ENCODE results near the gene TIMM10B.
A peak's percentile ranks its signal among the peaks of the same experiment; 100 is the strongest.

Gene TIMM10B

GRCh38 chr11:6456361-6457073, 24.8 kb upstream of the TIMM10B start:
- no peak overlapping the region for H3K4me3 ChIP-seq (ENCODE audit: low read length)
- TF ChIP-seq ZNF274 (IDR thresholded peaks at IDR 0.05; ENCODE audit: low read depth, low read length), result no peak

- no peak for TF ChIP-seq ZNF274 (IDR thresholded peaks at IDR 0.05; ENCODE audit: low read depth, low read length)
- no peak overlapping the region for H3K4me3 ChIP-seq (ENCODE audit: low read length)
Observed at GRCh38 chr11:6457581-6458320, 23.6 kb upstream of the TIMM10B start.

- TF ChIP-seq ZNF274 (IDR thresholded peaks at IDR 0.05; ENCODE audit: low read depth, low read length), result no peak
- H3K4me3 ChIP-seq (ENCODE audit: low read length), result no peak overlapping the region
Observed at GRCh38 chr11:6458352-6459098, 22.8 kb upstream of the TIMM10B start.

GRCh38 chr11:6459099-6459450, 22.2 kb upstream of the TIMM10B start:
- no peak for TF ChIP-seq ZNF274 (IDR thresholded peaks at IDR 0.05; ENCODE audit: low read depth, low read length)
- no peak overlapping the region for H3K4me3 ChIP-seq (ENCODE audit: low read length)

- TF ChIP-seq ZNF274 (IDR thresholded peaks at IDR 0.05; ENCODE audit: low read depth, low read length), result no peak
- H3K4me3 ChIP-seq (ENCODE audit: low read length), result no peak overlapping the region
Observed at GRCh38 chr11:6468712-6469495, 12.4 kb upstream of the TIMM10B start.

GRCh38 chr11:6469599-6469998, 11.7 kb upstream of the TIMM10B start:
- no peak overlapping the region for H3K4me3 ChIP-seq (ENCODE audit: low read length)
- no peak for TF ChIP-seq ZNF274 (IDR thresholded peaks at IDR 0.05; ENCODE audit: low read depth, low read length)

GRCh38 chr11:6472934-6473333, 8.4 kb upstream of the TIMM10B start:
- no peak for TF ChIP-seq ZNF274 (IDR thresholded peaks at IDR 0.05; ENCODE audit: low read depth, low read length)
- H3K4me3 ChIP-seq (ENCODE audit: low read length), result peak overlapping the region; percentile 24; the same call in 1 of the 2 replicates

GRCh38 chr11:6473451-6474412, 7.6 kb upstream of the TIMM10B start, which contains the start of gene TRIM3:
TSS of gene TRIM3 (minus strand) at chr11:6473941. CDS start at chr11:6465695, 8,246 bp downstream.
- H3K4me3 ChIP-seq (ENCODE audit: low read length), result peak within 1 kb of the TSS; percentile 66
- TF ChIP-seq ZNF274 (IDR thresholded peaks at IDR 0.05; ENCODE audit: low read depth, low read length), result no peak

- TF ChIP-seq ZNF274 (IDR thresholded peaks at IDR 0.05; ENCODE audit: low read depth, low read length), result no peak
- peak overlapping the region; percentile 44; the same call in 1 of the 2 replicates for H3K4me3 ChIP-seq (ENCODE audit: low read length)
Observed at GRCh38 chr11:6474413-6474792, 6.9 kb upstream of the TIMM10B start.

- TF ChIP-seq ZNF274 (IDR thresholded peaks at IDR 0.05; ENCODE audit: low read depth, low read length), result no peak
- H3K4me3 ChIP-seq (ENCODE audit: low read length), result no peak overlapping the region
Observed at GRCh38 chr11:6474806-6475500, 6.3 kb upstream of the TIMM10B start.

- H3K4me3 ChIP-seq (ENCODE audit: low read length), result no peak overlapping the region
- no peak for TF ChIP-seq ZNF274 (IDR thresholded peaks at IDR 0.05; ENCODE audit: low read depth, low read length)
Observed at GRCh38 chr11:6475936-6476335, 5.4 kb upstream of the TIMM10B start.

GRCh38 chr11:6476571-6476970, 4.7 kb upstream of the TIMM10B start:
- H3K4me3 ChIP-seq (ENCODE audit: low read length), result no peak overlapping the region
- no peak for TF ChIP-seq ZNF274 (IDR thresholded peaks at IDR 0.05; ENCODE audit: low read depth, low read length)
